Adrenal gland (tissue), 12 donors: ENCODE results near the gene PRSS22. TPM values are rescaled to one million over a fixed set of nuclear protein-coding genes. Genes with fewer than 3 reads are reported as not detected.

Experiments used
- DNase-seq, 7 donors: peaks; one replicate each; pipeline ENCODE4 v3.0.0-alpha.2; 2019 to 2020
- H3K27ac ChIP-seq, 5 donors: fragments of 200-600 bp; sonication (generic) in 4 of 5; 1 replicate in 3 of 5; 2 replicates in 2 of 5; pipeline versions ENCODE4 v1.5.1 to v1.8.0; 2016 to 2020; ENCODE audit warnings: mild to moderate bottlenecking in 1 of 5
- H3K27me3 ChIP-seq: fragments of 200-600 bp; 2 replicates; pipeline ENCODE4 v1.8.0; 2021
- H3K36me3 ChIP-seq, 2 donors: fragments of 200-600 bp; replicated peaks in 1 of 2; 1 replicate in 1 of 2; 2 replicates in 1 of 2; pipeline versions ENCODE4 v1.5.1 to v1.8.0; 2018 to 2022
- H3K4me1 ChIP-seq, 2 donors: fragments of 200-600 bp; replicated peaks in 1 of 2; 1 replicate in 1 of 2; 2 replicates in 1 of 2; pipeline versions ENCODE4 v1.5.1 to v1.8.0; 2018 to 2021
- H3K4me3 ChIP-seq, 4 donors: fragments of 200-600 bp; sonication (generic) in 3 of 4; one replicate each; pipeline ENCODE4 v1.5.1; 2016 to 2018
- H3K9me3 ChIP-seq, 3 donors: fragments of 200-600 bp; sonication (generic) in 1 of 3; replicated peaks in 1 of 3; 1 replicate in 2 of 3; 2 replicates in 1 of 3; pipeline versions ENCODE4 v1.5.1 to v1.8.0; 2016 to 2021
- POLR2A ChIP-seq, 2 donors: fragments of 450-650 bp; IDR thresholded peaks; one replicate each; pipeline ENCODE4 v1.6.1; 2017; ENCODE audit warnings: antibody characterized with exemption in 2 of 2, mild to moderate bottlenecking in 2 of 2, moderate library complexity in 1 of 2
- WGBS, 4 donors: extraction: QIAGEN DNeasy Blood & Tissue Kit in 2 of 4; methylation state at CpG; one replicate each; pipeline versions ENCODE4 v1.1.5 to v1.1.7; 2013 to 2017; 5-methylcytosine and 5-hydroxymethylcytosine counted together
- intact Hi-C, 2 donors: fragments of 100-400 bp; cut with DNase I; formaldehyde crosslinking; loops; one replicate each; pipeline versions ENCODE4 v1.14.1 to v1.15.0; 2022 to 2023
- polyA plus RNA-seq, 3 donors: library from polyadenylated mRNA; stranded (reverse); fragments of 200-250 nt in 2 of 3; fragments of 350-450 nt in 1 of 3; fragmentation: Illumina TruSeq in 1 of 3; extraction: RNeasy Lipid Tissue Mini Kit (QIAGEN cat#74804) in 1 of 3; gene quantifications; one replicate each; pipeline ENCODE4 v1.2.3, GENCODE V29; 2013 to 2014
- total RNA-seq, 9 donors: library from RNA; depleted of rRNA in 4 of 9; stranded (reverse); fragments of >200 nt in 4 of 9; fragments of 120-200 nt in 1 of 9; fragmentation: NEBNext Ultra II Directional in 1 of 9; extraction: Animal tissue kit (Norgen Biotek cat#: 25700) in 1 of 9; gene quantifications; one replicate each; pipeline versions ENCODE4 v1.1.0 to v1.2.4, GENCODE V29; 2013 to 2023
- TF ChIP-seq, protein P1 (sequence below), 6 experiments: fragments of 450-650 bp in 4 of 6; fragments of 200-600 bp in 2 of 6; sonication (generic) in 1 of 6; IDR thresholded peaks; 1 replicate in 5 of 6; 2 replicates in 1 of 6; pipeline versions ENCODE4 v1.5.1 to v1.8.0; 2016 to 2021; ENCODE audit warnings: antibody characterized with exemption in 6 of 6, mild to moderate bottlenecking in 2 of 6, moderate library complexity in 1 of 6
- donor health status: healthy with polysubstance abuse.
- donor health status: Bipolar disorder and iron deficiency.
- donor health status: DM: yes; HTN: yes; CAD: no.
- donor health status: DM: no; HTN: no; CAD: no.
- donor health status: DM: no; HTN: no; CAD: no.
- donor health status: DM: yes; HTN: yes; CAD: no.

PRSS22 gene
- total and polyA plus RNA-seq, 12 donors: 0.07 to 0.41 (median 0.32) TPM; not detected in 9

DNA sequence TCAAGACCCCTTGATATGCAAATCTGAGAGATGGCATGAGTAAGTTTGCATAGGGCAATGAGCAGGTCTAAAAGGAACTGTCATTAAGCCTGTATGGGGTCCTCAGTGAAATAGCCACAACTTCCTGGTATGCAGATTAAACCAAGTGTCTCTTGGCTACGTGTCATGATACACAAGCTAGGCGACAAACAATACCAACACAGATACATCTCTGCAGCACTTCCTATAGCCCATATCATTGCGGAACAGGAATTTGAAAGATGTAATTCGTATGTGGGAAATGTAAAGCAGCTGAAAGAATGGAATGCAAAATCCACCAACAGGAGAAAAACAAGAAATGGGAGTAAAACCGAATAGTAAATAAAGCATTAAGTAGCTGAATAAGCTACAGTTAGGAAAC is 12.9 kb downstream of the PRSS22 start:
- TF ChIP-seq POLR2A (IDR thresholded peaks at IDR 0.05): no peak
- TF ChIP-seq, protein P1, sequence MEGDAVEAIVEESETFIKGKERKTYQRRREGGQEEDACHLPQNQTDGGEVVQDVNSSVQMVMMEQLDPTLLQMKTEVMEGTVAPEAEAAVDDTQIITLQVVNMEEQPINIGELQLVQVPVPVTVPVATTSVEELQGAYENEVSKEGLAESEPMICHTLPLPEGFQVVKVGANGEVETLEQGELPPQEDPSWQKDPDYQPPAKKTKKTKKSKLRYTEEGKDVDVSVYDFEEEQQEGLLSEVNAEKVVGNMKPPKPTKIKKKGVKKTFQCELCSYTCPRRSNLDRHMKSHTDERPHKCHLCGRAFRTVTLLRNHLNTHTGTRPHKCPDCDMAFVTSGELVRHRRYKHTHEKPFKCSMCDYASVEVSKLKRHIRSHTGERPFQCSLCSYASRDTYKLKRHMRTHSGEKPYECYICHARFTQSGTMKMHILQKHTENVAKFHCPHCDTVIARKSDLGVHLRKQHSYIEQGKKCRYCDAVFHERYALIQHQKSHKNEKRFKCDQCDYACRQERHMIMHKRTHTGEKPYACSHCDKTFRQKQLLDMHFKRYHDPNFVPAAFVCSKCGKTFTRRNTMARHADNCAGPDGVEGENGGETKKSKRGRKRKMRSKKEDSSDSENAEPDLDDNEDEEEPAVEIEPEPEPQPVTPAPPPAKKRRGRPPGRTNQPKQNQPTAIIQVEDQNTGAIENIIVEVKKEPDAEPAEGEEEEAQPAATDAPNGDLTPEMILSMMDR (IDR thresholded peaks at IDR 0.05): no peak
- intact Hi-C loops: no loop called here
- peaks cover 0 to 6% of the 10 kb centered on the region in 2 donors for H3K4me1 ChIP-seq
- H3K27me3 ChIP-seq: peaks cover 4% of the 10 kb centered on the region
- no peak overlapping the region for H3K27ac ChIP-seq
- 75 to 87% (median 78%) methylated on average over 5 of the region's 5 CpGs for WGBS, 4 donors
- no peaks in the 10 kb centered on the region for H3K9me3 ChIP-seq
- DNase-seq: no peak
- H3K4me3 ChIP-seq: no peak overlapping the region
- H3K36me3 ChIP-seq: no peaks in the 10 kb centered on the region

DNA sequence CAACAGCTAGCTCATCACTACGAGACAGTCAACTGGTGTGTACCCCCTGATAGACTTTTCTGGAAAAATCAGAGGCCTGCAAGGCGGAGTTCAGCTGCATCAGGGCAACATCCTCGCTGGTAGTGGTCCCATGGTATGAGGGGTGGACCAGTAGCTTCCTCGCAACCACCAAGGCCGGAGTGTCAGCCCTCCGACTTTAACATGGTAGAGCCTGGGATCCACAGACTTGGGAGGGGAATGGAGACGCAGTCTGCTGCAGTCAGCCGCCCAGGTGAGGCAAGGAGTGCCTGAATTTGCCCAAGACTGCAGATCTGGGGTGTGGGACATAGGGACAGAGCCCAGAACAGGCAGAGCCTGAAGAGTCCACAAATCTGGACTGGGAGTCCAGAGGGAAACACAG is 14.4 kb downstream of the PRSS22 start:
- no peak overlapping the region for H3K27ac ChIP-seq
- TF ChIP-seq, protein P1 (IDR thresholded peaks at IDR 0.05): no peak
- no peak for TF ChIP-seq POLR2A (IDR thresholded peaks at IDR 0.05)
- H3K36me3 ChIP-seq: no peaks in the 10 kb centered on the region
- no peaks in the 10 kb centered on the region for H3K9me3 ChIP-seq
- intact Hi-C loops: no loop called here
- no peak overlapping the region for H3K4me3 ChIP-seq
- 86 to 93% (median 90%) methylated on average over 7 to 8 of the region's 8 CpGs for whole genome bisulfite sequencing, 4 donors
- no peak for DNase-seq
- H3K4me1 ChIP-seq: peaks cover 0 to 6% of the 10 kb centered on the region in 2 donors
- H3K27me3 ChIP-seq: peaks cover 2% of the 10 kb centered on the region

DNA sequence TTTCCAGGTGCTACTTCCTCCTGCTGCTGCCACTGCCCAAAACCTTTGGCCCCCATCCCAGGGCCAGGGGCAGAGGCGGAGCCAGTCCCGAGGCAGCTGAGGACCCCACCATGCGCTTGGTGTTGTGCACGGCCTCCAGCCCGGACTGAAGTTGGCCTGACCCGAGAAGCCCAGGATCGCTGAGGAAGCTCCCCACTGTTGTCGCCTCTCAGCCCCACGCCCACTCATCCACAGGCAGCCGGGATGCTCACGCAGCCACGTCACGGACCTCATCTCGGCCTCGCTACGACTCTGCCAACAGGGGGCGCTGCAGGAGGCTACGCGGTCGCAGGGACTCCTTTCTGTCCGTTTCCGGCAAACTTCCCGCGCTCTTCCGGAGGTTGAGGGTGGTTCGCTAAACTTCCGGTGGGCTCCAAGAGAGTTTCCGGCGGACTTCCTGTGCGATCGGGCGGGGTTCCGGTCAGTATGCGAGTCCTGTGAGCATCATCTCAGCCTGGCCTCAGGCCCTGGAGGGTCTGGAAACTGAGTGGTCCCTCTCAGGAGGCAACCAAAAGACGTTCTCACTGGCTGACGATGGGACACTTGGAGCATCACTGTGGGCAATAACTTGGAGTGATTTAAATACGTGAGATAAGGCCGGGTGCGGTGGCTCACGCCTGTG is 15.5 kb downstream of the PRSS22 start:
- TF ChIP-seq, protein P1 (IDR thresholded peaks at IDR 0.05): peak in 5 of 6 experiments; percentile 21 to 66 (median 36)
- TF ChIP-seq POLR2A (IDR thresholded peaks at IDR 0.05): no peak
- DNase-seq: peak; percentile 28 to 71 (median 53)
- peak overlapping the region in 1 of 5 donors; percentile 28 for H3K27ac ChIP-seq
- H3K36me3 ChIP-seq: no peaks in the 10 kb centered on the region
- WGBS, 4 donors: 22 to 48% (median 42%) methylated on average over 24 to 40 of the region's 40 CpGs
- no peaks in the 10 kb centered on the region for H3K9me3 ChIP-seq
- peaks cover 0 to 6% of the 10 kb centered on the region in 2 donors for H3K4me1 ChIP-seq
- peaks cover 5% of the 10 kb centered on the region for H3K27me3 ChIP-seq
- H3K4me3 ChIP-seq: peak overlapping the region in 2 of 4 donors; percentile 6 to 46
- intact Hi-C loops: no loop called here

DNA sequence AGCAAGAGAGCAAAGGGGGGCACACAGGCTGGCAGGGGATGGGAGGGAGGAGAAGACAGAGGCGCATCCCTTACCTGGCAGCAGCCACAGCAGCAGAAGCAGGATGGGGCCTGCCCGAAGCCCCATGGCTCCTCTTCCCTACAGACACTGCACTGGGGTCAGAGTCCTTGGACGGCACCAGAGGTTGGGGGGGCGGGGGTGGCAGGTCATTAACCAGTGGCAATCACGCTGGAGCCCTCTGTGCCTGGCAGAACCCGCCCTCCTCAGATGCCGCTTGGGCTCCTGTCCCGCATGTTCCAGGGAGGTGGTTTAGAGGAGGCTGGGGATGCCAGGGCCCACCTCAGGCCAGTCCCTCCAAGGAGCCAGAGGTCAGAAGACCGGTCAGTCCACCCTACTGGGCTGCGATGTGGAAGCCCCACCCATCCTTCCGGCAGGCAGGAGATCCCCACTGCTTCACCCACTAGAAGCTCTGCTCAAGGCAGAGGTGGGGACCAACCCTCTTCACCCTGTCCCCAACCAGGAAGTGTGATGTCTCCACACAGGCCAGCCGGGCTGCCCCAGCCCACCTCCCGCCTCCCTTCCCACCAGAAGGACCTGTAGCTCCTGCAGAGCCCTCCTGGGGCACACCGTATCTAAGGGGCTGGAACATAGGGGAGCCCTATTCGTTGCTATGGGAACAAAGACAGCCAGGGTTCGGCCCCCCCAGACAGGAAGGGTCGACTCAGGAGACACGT is 16.2 kb downstream of the PRSS22 start:
- 62 to 81% (median 76%) methylated on average over 7 to 18 of the region's 18 CpGs for WGBS, 4 donors
- no peak for DNase-seq
- peak overlapping the region in 1 of 5 donors; percentile 28 for H3K27ac ChIP-seq

More for the DNA sequence above, 16.2 kb downstream of the PRSS22 start:
- no peak for TF ChIP-seq POLR2A (IDR thresholded peaks at IDR 0.05)
- TF ChIP-seq, protein P1 (IDR thresholded peaks at IDR 0.05): no peak
- Histone ChIP-seq H3K4me1 (peaks cover 0 to 6% of the 10 kb centered on the region in 2 donors), H3K27me3 (peaks cover 5% of the 10 kb centered on the region), H3K36me3 (no peaks in the 10 kb centered on the region), H3K9me3 (no peaks in the 10 kb centered on the region), H3K4me3 (peak overlapping the region in 1 of 4 donors; percentile 46)
- intact Hi-C loops: no loop called here
